Trophoblast cell (in vitro differentiated cells and primary cell): ENCODE results near the gene CGNL1.

Experiments
- DNase-seq, 2 donors: peaks; one replicate each; pipeline ENCODE4 v3.0.0-alpha.2; 2016
- H2AFZ ChIP-seq: 2 replicates; pipeline ENCODE4 v1.6.1; 2013; ENCODE audit warnings: low read length, moderate library complexity, mild to moderate bottlenecking; ENCODE audit not compliant: insufficient read depth, poor library complexity
- H2AK5ac ChIP-seq: 2 replicates; pipeline ENCODE4 v1.6.1; 2013; ENCODE audit warnings: mild to moderate bottlenecking, low read length
- H2BK120ac ChIP-seq: 2 replicates; pipeline ENCODE4 v1.6.1; 2013; ENCODE audit warnings: low read length, mild to moderate bottlenecking, moderate library complexity; ENCODE audit not compliant: insufficient read depth, poor library complexity
- H2BK12ac ChIP-seq: 2 replicates; pipeline ENCODE4 v1.6.1; 2013; ENCODE audit warnings: mild to moderate bottlenecking, low read length, moderate library complexity
- H2BK5ac ChIP-seq: 2 replicates; pipeline ENCODE4 v1.6.1; 2013; ENCODE audit warnings: low read length, low read depth, moderate library complexity, mild to moderate bottlenecking; ENCODE audit not compliant: poor library complexity
- H3K14ac ChIP-seq: 2 replicates; pipeline ENCODE4 v1.6.1; 2013; ENCODE audit warnings: mild to moderate bottlenecking, low read length
- H3K18ac ChIP-seq: 2 replicates; pipeline ENCODE4 v1.6.1; 2013; ENCODE audit warnings: mild to moderate bottlenecking, low read length
- H3K23ac ChIP-seq: 2 replicates; pipeline ENCODE4 v1.6.1; 2013; ENCODE audit warnings: low read length
- H3K27ac ChIP-seq: 2 replicates; pipeline ENCODE4 v1.5.1; 2013; ENCODE audit warnings: low read depth, mild to moderate bottlenecking, inconsistent platforms, low read length, moderate library complexity
- H3K27me3 ChIP-seq: 2 replicates; pipeline ENCODE4 v1.6.1; 2013; ENCODE audit warnings: inconsistent platforms, mild to moderate bottlenecking, low read length, moderate library complexity; ENCODE audit not compliant: insufficient read depth
- H3K36me3 ChIP-seq, 2 experiments: 1 replicate in 1 of 2; 2 replicates in 1 of 2; pipeline ENCODE4 v1.6.1; 2013; ENCODE audit warnings: low read length in 2 of 2, mild to moderate bottlenecking in 2 of 2, moderate library complexity in 1 of 2; ENCODE audit not compliant: insufficient read depth in 2 of 2, control insufficient read depth in 1 of 2
- H3K4ac ChIP-seq: 2 replicates; pipeline ENCODE4 v1.6.1; 2013; ENCODE audit warnings: low read depth, mild to moderate bottlenecking, low read length, moderate library complexity
- H3K4me1 ChIP-seq, 2 experiments: 1 replicate in 1 of 2; 2 replicates in 1 of 2; pipeline ENCODE4 v1.6.1; 2013; ENCODE audit warnings: low read length in 2 of 2, mild to moderate bottlenecking in 2 of 2, moderate library complexity in 1 of 2; ENCODE audit not compliant: insufficient read depth in 2 of 2, control insufficient read depth in 1 of 2
- H3K4me2 ChIP-seq: 2 replicates; pipeline ENCODE4 v1.6.1; 2013; ENCODE audit warnings: inconsistent platforms, mild to moderate bottlenecking, low read length, moderate library complexity
- H3K4me3 ChIP-seq: 2 replicates; pipeline ENCODE4 v1.5.1; 2013; ENCODE audit warnings: mild to moderate bottlenecking, low read depth, low read length, inconsistent platforms
- H3K79me1 ChIP-seq: one replicate; pipeline ENCODE4 v1.6.1; 2013; ENCODE audit warnings: low read length
- H3K79me2 ChIP-seq: 2 replicates; pipeline ENCODE4 v1.6.1; 2013; ENCODE audit warnings: low read length, mild to moderate bottlenecking; ENCODE audit not compliant: control insufficient read depth, insufficient read depth, poor library complexity
- H3K9ac ChIP-seq: 2 replicates; pipeline ENCODE4 v1.6.1; 2013; ENCODE audit warnings: mild to moderate bottlenecking, low read length
- H3K9me3 ChIP-seq: 2 replicates; pipeline ENCODE4 v1.6.1; 2013; ENCODE audit warnings: low read depth, mild to moderate bottlenecking, control low read depth, inconsistent platforms, low read length; ENCODE audit not compliant: insufficient read depth
- H4K12ac ChIP-seq: 2 replicates; pipeline ENCODE4 v1.6.1; 2013; ENCODE audit warnings: low read depth, mild to moderate bottlenecking, low read length, moderate library complexity
- H4K8ac ChIP-seq: 2 replicates; pipeline ENCODE4 v1.6.1; 2013; ENCODE audit warnings: low read depth, mild to moderate bottlenecking, low read length, moderate library complexity
- H4K91ac ChIP-seq: one replicate; pipeline ENCODE4 v1.6.1; 2013; ENCODE audit warnings: low read depth, mild to moderate bottlenecking, low read length, moderate library complexity
- WGBS: extraction: QIAGEN DNeasy Blood & Tissue Kit; methylation state at CpG from one replicate; pipeline ENCODE4 v1.1.7; 2013; ENCODE audit warnings: missing lambda C conversion rate; ENCODE audit not compliant: insufficient read length, insufficient coverage; ENCODE audit errors: extremely low coverage; 5-methylcytosine and 5-hydroxymethylcytosine counted together

The CGNL1 gene

GRCh38 chr15:57432141-57432741, 55.9 kb downstream of the CGNL1 start:
- Histone ChIP-seq H3K9me3 (no peaks in the 10 kb centered on the region), H2AK5ac (no peak overlapping the region), H3K36me3 (peaks cover 0 to 2% of the 10 kb centered on the region in 2 experiments), H4K12ac (no peak overlapping the region), H4K91ac (no peak overlapping the region), H3K79me1 (peaks cover 8% of the 10 kb centered on the region), H2BK5ac (no peak overlapping the region), H3K79me2 (peaks cover 1% of the 10 kb centered on the region), H2BK12ac (no peak overlapping the region), H3K4ac (no peak overlapping the region), H3K9ac (no peak overlapping the region), H3K4me2 (no peak overlapping the region), H3K27ac (no peak overlapping the region), H2AFZ (no peak overlapping the region), H3K14ac (no peak overlapping the region), H3K4me1 (peaks cover 8 to 12% of the 10 kb centered on the region in 2 experiments), H2BK120ac (no peak overlapping the region), H3K27me3 (no peaks in the 10 kb centered on the region), H4K8ac (no peak overlapping the region), H3K18ac (no peak overlapping the region), H3K4me3 (no peak overlapping the region), H3K23ac (no peak overlapping the region)
- DNase-seq = peak; percentile 67 to 81
- WGBS = no CpG with 5 or more reads among the region's 12 CpGs

DNA sequence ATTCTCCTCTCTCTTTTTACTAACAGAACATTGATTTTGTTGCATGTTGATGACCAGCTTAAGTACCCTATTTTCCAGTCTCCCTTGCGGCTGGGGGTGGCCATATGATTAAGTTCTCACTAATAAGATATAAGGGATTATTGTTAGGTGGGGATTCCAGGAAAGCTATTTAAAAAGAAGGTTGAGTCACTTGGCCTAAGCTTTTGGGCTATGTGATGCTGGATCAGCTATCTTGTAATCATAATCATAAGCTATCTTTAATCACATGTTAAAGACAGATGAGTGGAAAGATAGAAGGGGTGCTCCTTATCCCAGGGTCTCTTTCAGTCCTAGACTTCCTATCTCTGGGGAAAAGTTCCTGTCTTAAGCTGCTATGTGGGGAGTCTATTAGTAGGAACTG, 59.9 kb downstream of the CGNL1 start:
- WGBS = no CpG with 5 or more reads among the region's 1 CpG

DNA sequence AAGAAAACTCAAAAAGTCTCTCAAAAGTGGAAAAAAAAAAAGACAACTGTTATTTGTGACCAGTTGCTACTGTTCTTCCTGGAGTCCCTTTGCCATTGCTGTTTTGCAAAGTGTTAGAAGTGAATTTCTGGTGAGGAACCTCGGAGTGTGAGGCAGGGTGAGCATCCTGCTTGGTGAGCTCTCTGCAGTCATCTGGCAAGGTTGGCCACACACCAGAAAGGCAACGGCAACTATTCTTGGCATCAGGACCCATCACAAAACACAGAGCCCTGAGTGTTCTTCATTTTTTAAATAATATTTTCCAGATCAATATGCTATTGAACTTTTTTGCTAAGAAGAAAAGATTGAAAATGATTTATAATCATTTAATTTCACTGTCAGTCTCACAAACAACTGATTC, 60.7 kb downstream of the CGNL1 start:
- no peak overlapping the region for H3K23ac ChIP-seq
- no peaks in the 10 kb centered on the region for H3K36me3 ChIP-seq
- no peak overlapping the region for H3K4me2 ChIP-seq
- no peak overlapping the region for H2BK12ac ChIP-seq
- H3K4me1 ChIP-seq = peaks cover 4 to 5% of the 10 kb centered on the region in 2 experiments
- H2BK120ac ChIP-seq = no peak overlapping the region
- no peak overlapping the region for H3K4me3 ChIP-seq
- no peaks in the 10 kb centered on the region for H3K79me2 ChIP-seq
- no peaks in the 10 kb centered on the region for H3K27me3 ChIP-seq
- H3K27ac ChIP-seq = no peak overlapping the region
- H2AK5ac ChIP-seq = no peak overlapping the region
- no peak overlapping the region for H2BK5ac ChIP-seq
- H3K79me1 ChIP-seq = peaks cover 10% of the 10 kb centered on the region
- no peak overlapping the region for H3K18ac ChIP-seq
- peak in 1 of 2 donors; percentile 23 for DNase-seq
- WGBS = no CpG with 5 or more reads among the region's 2 CpGs
- H4K12ac ChIP-seq = no peak overlapping the region
- H2AFZ ChIP-seq = no peak overlapping the region
- H3K9me3 ChIP-seq = peaks cover 5% of the 10 kb centered on the region
- no peak overlapping the region for H4K8ac ChIP-seq
- no peak overlapping the region for H4K91ac ChIP-seq
- no peak overlapping the region for H3K14ac ChIP-seq
- no peak overlapping the region for H3K9ac ChIP-seq
- no peak overlapping the region for H3K4ac ChIP-seq

More for the DNA sequence above, 59.9 kb downstream of the CGNL1 start:
- H3K23ac ChIP-seq = no peak overlapping the region
- H2BK120ac ChIP-seq = no peak overlapping the region
- H4K12ac ChIP-seq = no peak overlapping the region
- no peak overlapping the region for H4K91ac ChIP-seq
- H4K8ac ChIP-seq = no peak overlapping the region
- no peak overlapping the region for H3K27ac ChIP-seq
- no peak overlapping the region for H2BK12ac ChIP-seq
- H3K36me3 ChIP-seq = no peaks in the 10 kb centered on the region
- no peak overlapping the region for H3K18ac ChIP-seq
- H3K4me2 ChIP-seq = no peak overlapping the region
- no peak overlapping the region for H3K9ac ChIP-seq
- H2AK5ac ChIP-seq = no peak overlapping the region
- no peak overlapping the region for H3K14ac ChIP-seq
- no peak for DNase-seq
- no peak overlapping the region for H2BK5ac ChIP-seq
- no peak overlapping the region for H3K4ac ChIP-seq
- H2AFZ ChIP-seq = no peak overlapping the region
- H3K27me3 ChIP-seq = no peaks in the 10 kb centered on the region
- peaks cover 5% of the 10 kb centered on the region for H3K9me3 ChIP-seq
- H3K79me2 ChIP-seq = no peaks in the 10 kb centered on the region
- H3K79me1 ChIP-seq = peaks cover 7% of the 10 kb centered on the region
- H3K4me1 ChIP-seq = peaks cover 0 to 3% of the 10 kb centered on the region in 2 experiments
- no peak overlapping the region for H3K4me3 ChIP-seq

GRCh38 chr15:57437564-57437963, 61.3 kb downstream of the CGNL1 start:
- Histone ChIP-seq H3K79me1 (peaks cover 11% of the 10 kb centered on the region), H4K12ac (no peak overlapping the region), H3K4me2 (no peak overlapping the region), H2BK5ac (no peak overlapping the region), H3K36me3 (no peaks in the 10 kb centered on the region), H3K27me3 (no peaks in the 10 kb centered on the region), H3K4me1 (peaks cover 5% of the 10 kb centered on the region in 2 experiments), H2BK12ac (peak overlapping the region; percentile 51), H3K9me3 (peaks cover 5% of the 10 kb centered on the region), H2BK120ac (no peak overlapping the region), H3K4ac (no peak overlapping the region), H2AFZ (no peak overlapping the region), H3K27ac (no peak overlapping the region), H3K79me2 (no peaks in the 10 kb centered on the region), H3K9ac (no peak overlapping the region), H4K91ac (no peak overlapping the region), H2AK5ac (no peak overlapping the region), H3K23ac (no peak overlapping the region), H3K14ac (no peak overlapping the region), H3K18ac (no peak overlapping the region), H4K8ac (no peak overlapping the region), H3K4me3 (no peak overlapping the region)
- no CpG with 5 or more reads among the region's 3 CpGs for WGBS
- DNase-seq = peak; percentile 83 to 97
